Body of pancreas (tissue), 4 donors: Measurements from ENCODE around the gene SLC24A4.

Experiments
- POLR2A ChIP-seq, 3 donors: fragments of 450-650 bp; IDR thresholded peaks; one replicate each; pipeline ENCODE4 v1.6.1; 2016; ENCODE audit warnings: antibody characterized with exemption in 3 of 3, mild to moderate bottlenecking in 2 of 3
- TF ChIP-seq, protein P1 (sequence below), 7 experiments: fragments of 450-650 bp in 4 of 7; fragments of 200-600 bp in 3 of 7; sonication (generic) in 3 of 7; IDR thresholded peaks; one replicate each; pipeline ENCODE4 v1.5.1; 2016 to 2019; ENCODE audit warnings: antibody characterized with exemption in 7 of 7

DNA sequence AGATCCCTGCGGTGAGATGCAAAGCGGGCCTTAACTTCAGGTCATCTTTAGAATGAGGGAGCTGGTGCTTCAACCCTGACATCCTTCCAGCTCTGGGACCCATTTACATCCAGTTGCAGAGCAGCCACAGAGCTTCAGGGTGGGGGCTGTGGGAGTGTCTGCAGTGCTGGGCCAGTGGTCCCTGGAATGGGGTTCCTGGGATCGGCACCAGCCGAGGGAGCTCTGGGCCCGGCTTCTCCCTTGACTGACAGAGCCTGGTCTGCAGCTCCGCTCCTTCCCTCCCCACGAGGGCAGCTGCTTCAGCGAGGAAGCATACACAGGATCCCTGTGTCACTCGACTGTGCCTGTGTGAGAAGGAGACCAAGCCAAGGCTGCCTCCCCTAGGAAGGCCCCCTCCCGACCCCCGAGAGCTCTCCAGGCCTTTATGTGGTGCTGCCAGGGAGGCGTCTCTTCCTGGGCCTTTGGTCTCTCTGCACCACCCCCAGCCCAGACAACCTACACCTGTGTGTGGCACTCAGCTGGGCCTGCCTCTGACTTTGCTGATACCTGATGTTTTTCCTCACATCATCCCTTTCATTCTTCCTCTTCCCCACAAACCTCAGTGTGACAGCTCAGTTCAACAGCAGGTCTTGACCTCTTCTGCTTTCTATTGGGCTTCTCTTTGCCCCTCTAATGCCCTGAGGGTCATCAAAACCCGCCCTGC lies 142.5 kb downstream of the SLC24A4 start:
- TF ChIP-seq, protein P1, sequence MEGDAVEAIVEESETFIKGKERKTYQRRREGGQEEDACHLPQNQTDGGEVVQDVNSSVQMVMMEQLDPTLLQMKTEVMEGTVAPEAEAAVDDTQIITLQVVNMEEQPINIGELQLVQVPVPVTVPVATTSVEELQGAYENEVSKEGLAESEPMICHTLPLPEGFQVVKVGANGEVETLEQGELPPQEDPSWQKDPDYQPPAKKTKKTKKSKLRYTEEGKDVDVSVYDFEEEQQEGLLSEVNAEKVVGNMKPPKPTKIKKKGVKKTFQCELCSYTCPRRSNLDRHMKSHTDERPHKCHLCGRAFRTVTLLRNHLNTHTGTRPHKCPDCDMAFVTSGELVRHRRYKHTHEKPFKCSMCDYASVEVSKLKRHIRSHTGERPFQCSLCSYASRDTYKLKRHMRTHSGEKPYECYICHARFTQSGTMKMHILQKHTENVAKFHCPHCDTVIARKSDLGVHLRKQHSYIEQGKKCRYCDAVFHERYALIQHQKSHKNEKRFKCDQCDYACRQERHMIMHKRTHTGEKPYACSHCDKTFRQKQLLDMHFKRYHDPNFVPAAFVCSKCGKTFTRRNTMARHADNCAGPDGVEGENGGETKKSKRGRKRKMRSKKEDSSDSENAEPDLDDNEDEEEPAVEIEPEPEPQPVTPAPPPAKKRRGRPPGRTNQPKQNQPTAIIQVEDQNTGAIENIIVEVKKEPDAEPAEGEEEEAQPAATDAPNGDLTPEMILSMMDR (IDR thresholded peaks at IDR 0.05), result no peak
- no peak for TF ChIP-seq POLR2A (IDR thresholded peaks at IDR 0.05)
